GM12873 (cell line): Measurements from ENCODE around the gene TNIK.

Source experiments
- CTCF ChIP-seq: IDR thresholded peaks from 2 replicates; pipeline ENCODE4 v1.5.1; 2012; ENCODE audit warnings: low read depth, mild to moderate bottlenecking, moderate library complexity, low read length, control low read depth; ENCODE audit not compliant: insufficient read depth; ENCODE audit errors: missing control alignments

The TNIK gene

DNA sequence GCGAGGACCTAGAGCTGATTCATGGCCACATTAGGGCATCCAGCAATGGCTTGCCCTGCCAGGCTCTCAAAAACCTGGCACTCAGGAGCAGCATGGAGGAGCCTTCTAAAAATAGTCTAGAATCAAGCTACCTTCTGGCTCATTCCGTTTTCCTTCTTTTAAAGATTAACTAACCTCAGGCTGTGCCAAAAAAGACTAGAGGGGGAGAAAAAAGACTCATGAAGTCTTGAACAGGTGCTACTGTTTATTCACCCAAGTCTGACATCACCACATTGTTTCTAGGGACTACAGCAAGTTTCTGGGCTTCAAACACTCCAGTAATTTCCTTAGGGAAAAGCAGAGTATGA, 125.8 kb downstream of the TNIK start:
- TF ChIP-seq CTCF: no peak

- TF ChIP-seq CTCF: no peak
Observed at GRCh38 chr3:171333784-171334464, 126.3 kb downstream of the TNIK start.

DNA sequence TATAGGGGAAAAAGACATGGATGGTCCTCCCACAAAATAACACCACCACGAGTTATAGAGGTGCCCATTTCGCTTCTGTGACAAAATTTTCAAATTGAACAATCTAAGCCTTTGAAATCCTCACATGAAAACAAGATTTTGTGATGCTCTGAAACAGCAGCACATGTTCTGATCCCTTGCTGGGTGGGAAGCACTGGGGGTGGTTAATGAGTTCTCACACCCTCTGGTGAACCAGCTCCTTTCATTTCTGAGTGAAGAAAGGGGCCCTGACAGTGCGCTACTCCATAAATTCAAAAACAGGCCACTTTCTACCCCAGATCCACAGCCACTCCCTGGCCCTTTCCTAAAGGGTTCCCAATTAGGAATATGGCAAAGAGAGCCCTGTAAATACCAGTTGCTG, 129.3 kb downstream of the TNIK start:
- TF ChIP-seq CTCF: no peak

GRCh38 chr3:171329746-171330145, 130.5 kb downstream of the TNIK start:
- no peak for TF ChIP-seq CTCF

- peak; percentile 46 for TF ChIP-seq CTCF
Observed at GRCh38 chr3:171328419-171329082, 131.7 kb downstream of the TNIK start.

DNA sequence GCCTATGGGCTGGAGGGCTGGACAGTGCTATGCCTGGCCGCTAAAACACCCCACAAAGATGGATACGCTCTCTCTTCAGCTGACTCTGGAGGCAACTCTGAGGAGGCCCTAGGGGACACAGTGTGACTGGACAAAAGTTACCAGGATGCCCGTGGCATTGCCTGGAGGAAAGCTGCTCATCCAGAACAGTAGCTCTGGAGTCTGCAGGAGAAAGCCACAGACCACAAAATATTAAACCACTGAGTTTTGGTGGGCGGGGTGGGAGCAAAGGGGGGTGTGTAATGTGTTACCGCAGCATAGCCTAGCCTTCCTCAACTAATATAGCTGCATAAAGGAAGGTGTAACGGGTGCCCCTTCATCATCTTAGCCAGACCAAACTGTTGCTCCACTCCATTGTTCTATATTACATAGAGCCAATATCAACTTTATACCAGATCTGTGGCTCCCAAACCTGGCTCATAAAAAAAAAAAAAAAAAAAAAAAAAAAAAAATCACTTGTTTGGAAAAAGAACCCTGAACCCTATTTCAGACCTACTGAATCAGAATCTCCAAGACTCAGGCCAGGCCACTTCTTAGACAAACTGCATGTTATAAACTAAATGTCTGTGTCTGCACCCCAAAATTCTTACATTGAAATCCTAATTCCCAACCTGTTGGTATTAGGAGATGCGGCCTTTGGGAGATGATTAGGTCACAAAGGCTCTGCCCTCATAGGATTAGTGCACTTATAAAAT, 132.6 kb downstream of the TNIK start:
- TF ChIP-seq CTCF: no peak

GRCh38 chr3:171326717-171327440, 133.3 kb downstream of the TNIK start:
- no peak for TF ChIP-seq CTCF
